Gastroesophageal sphincter (tissue), 4 donors: ENCODE measurements around the gene NDUFB2. TPM values are rescaled to one million over a fixed set of nuclear protein-coding genes. Genes with fewer than 3 reads are reported as not detected.
"Not testable (repeated sequence)": the region's sequence is repeated elsewhere in the genome, so short reads cannot be mapped to it uniquely, and the experiment has no call there.

Experiments
- ATAC-seq: fragments of 150-250 bp; one replicate; pipeline ENCODE4 v1.9.1; 2016; ENCODE audit warnings: mild to moderate bottlenecking, moderate library complexity
- H3K27ac ChIP-seq, 4 donors: fragments of 200-600 bp; sonication (generic) in 3 of 4; 1 replicate in 3 of 4; 2 replicates in 1 of 4; pipeline ENCODE4 v1.5.1; 2016 to 2019
- H3K27me3 ChIP-seq: fragments of 200-600 bp; sonication (generic); one replicate; pipeline ENCODE4 v1.5.1; 2019
- H3K36me3 ChIP-seq, 2 donors: fragments of 200-600 bp; sonication (generic); one replicate each; pipeline ENCODE4 v1.5.1; 2019; ENCODE audit warnings: control low read depth in 1 of 2
- H3K4me1 ChIP-seq, 3 donors: fragments of 200-600 bp; sonication (generic); 1 replicate in 2 of 3; 2 replicates in 1 of 3; pipeline ENCODE4 v1.5.1; 2016 to 2019; ENCODE audit warnings: control low read depth in 2 of 3
- H3K4me3 ChIP-seq, 2 donors: fragments of 200-600 bp; sonication (generic); one replicate each; pipeline ENCODE4 v1.5.1; 2019; ENCODE audit warnings: mild to moderate bottlenecking in 1 of 2, moderate library complexity in 1 of 2
- H3K9me3 ChIP-seq, 3 donors: fragments of 200-600 bp; sonication (generic); one replicate each; pipeline ENCODE4 v1.5.1; 2017 to 2019; ENCODE audit warnings: control low read depth in 2 of 3
- CTCF ChIP-seq, 4 experiments: fragments of 200-600 bp in 2 of 4; fragments of 450-650 bp in 2 of 4; sonication (generic) in 1 of 4; IDR thresholded peaks; one replicate each; pipeline ENCODE4 v1.5.1; 2017 to 2019; ENCODE audit warnings: antibody characterized with exemption in 4 of 4, mild to moderate bottlenecking in 2 of 4, moderate library complexity in 2 of 4
- EP300 ChIP-seq: sonication (generic); formaldehyde crosslinking; IDR thresholded peaks from one replicate; pipeline ENCODE4 v1.6.1; 2017; ENCODE audit warnings: antibody characterized with exemption, mild to moderate bottlenecking
- POLR2A ChIP-seq, 2 donors: fragments of 450-650 bp; IDR thresholded peaks; one replicate each; pipeline ENCODE4 v1.6.1; 2017; ENCODE audit warnings: antibody characterized with exemption in 2 of 2, mild to moderate bottlenecking in 2 of 2, moderate library complexity in 1 of 2
- POLR2AphosphoS5 ChIP-seq: sonication (generic); formaldehyde crosslinking; IDR thresholded peaks from one replicate; pipeline ENCODE4 v1.6.1; 2017; ENCODE audit warnings: antibody characterized with exemption
- WGBS, 2 donors: methylation state at CpG; one replicate each; pipeline ENCODE4 v1.1.5; 2018; ENCODE audit warnings: low coverage in 1 of 2; 5-methylcytosine and 5-hydroxymethylcytosine counted together
- total RNA-seq, 4 donors: library from RNA; depleted of rRNA; stranded (reverse); fragments of >200 nt; gene quantifications; one replicate each; pipeline ENCODE4 v1.1.0, GENCODE V29; 2016

Gene NDUFB2
- total RNA-seq, 4 donors from 2014 or later: 187 to 472 (median 345) TPM

- peaks cover 0 to 33% (median 10%) of the 10 kb centered on the region in 3 donors for H3K4me1 ChIP-seq
- peak; percentile 72 for ATAC-seq
- no peaks in the 10 kb centered on the region for H3K9me3 ChIP-seq
- WGBS, 2 donors: 40 to 44% methylated on average over 4 to 8 of the region's 11 CpGs
- peak overlapping the region; percentile 6 to 36 for H3K4me3 ChIP-seq
- H3K36me3 ChIP-seq: no peaks in the 10 kb centered on the region
- TF ChIP-seq POLR2AphosphoS5 (no peak), POLR2A (IDR thresholded peaks at IDR 0.05) (no peak), CTCF (IDR thresholded peaks at IDR 0.05) (no peak), EP300 (no peak)
- H3K27me3 ChIP-seq: no peaks in the 10 kb centered on the region
- peak overlapping the region in 3 of 4 donors; percentile 69 to 76 (median 72) for H3K27ac ChIP-seq
Measured at GRCh38 chr7:140656548-140657515, 39.7 kb upstream of the NDUFB2 start.

- no peaks in the 10 kb centered on the region for H3K9me3 ChIP-seq
- H3K27ac ChIP-seq: no peak overlapping the region
- TF ChIP-seq CTCF (IDR thresholded peaks at IDR 0.05) (no peak), POLR2A (IDR thresholded peaks at IDR 0.05) (no peak), EP300 (no peak), POLR2AphosphoS5 (no peak)
- 86 to 90% methylated on average over 2 to 8 of the region's 9 CpGs for WGBS, 2 donors
- peaks cover 0 to 32% (median 10%) of the 10 kb centered on the region in 3 donors for H3K4me1 ChIP-seq
- no peak for ATAC-seq
- H3K36me3 ChIP-seq: no peaks in the 10 kb centered on the region
- no peak overlapping the region for H3K4me3 ChIP-seq
- H3K27me3 ChIP-seq: no peaks in the 10 kb centered on the region
Measured at GRCh38 chr7:140657891-140658290, 38.6 kb upstream of the NDUFB2 start.

GRCh38 chr7:140659856-140660255 is 36.7 kb upstream of the NDUFB2 start:
- Histone ChIP-seq H3K36me3 (no peaks in the 10 kb centered on the region), H3K27me3 (no peaks in the 10 kb centered on the region), H3K9me3 (no peaks in the 10 kb centered on the region), H3K4me1 (peaks cover 0 to 19% (median 7%) of the 10 kb centered on the region in 3 donors), H3K4me3 (no peak overlapping the region), H3K27ac (no peak overlapping the region)
- ATAC-seq: no peak
- TF ChIP-seq EP300 (no peak), POLR2A (IDR thresholded peaks at IDR 0.05) (no peak), POLR2AphosphoS5 (no peak), CTCF (IDR thresholded peaks at IDR 0.05) (no peak)
- 52% methylated on average over 8 of the region's 8 CpGs for WGBS, 2 donors

- H3K27ac ChIP-seq: peak overlapping the region in 1 of 4 donors; percentile 21
- H3K4me1 ChIP-seq: peaks cover 0 to 14% (median 7%) of the 10 kb centered on the region in 3 donors
- no peaks in the 10 kb centered on the region for H3K27me3 ChIP-seq
- no peak overlapping the region for H3K4me3 ChIP-seq
- ATAC-seq: no peak
- TF ChIP-seq CTCF (IDR thresholded peaks at IDR 0.05) (peak in 1 of 4 experiments; percentile 38), POLR2A (IDR thresholded peaks at IDR 0.05) (no peak)
- no peaks in the 10 kb centered on the region for H3K36me3 ChIP-seq
- WGBS, 2 donors: 33 to 50% methylated on average over 2 of the region's 2 CpGs
- H3K9me3 ChIP-seq: no peaks in the 10 kb centered on the region
Measured at GRCh38 chr7:140661124-140661523, 35.4 kb upstream of the NDUFB2 start.

GRCh38 chr7:140662938-140663337 is 33.6 kb upstream of the NDUFB2 start:
- H3K27me3 ChIP-seq, ATAC-seq, H3K9me3 ChIP-seq, H3K4me3 ChIP-seq, H3K4me1 ChIP-seq, H3K27ac ChIP-seq, H3K36me3 ChIP-seq: not testable (repeated sequence)
- 85% methylated on average over 2 of the region's 2 CpGs; no CpG with 5 or more reads in 1 of the 2 donors for WGBS, 2 donors
